Heart right ventricle (tissue), 16 donors: Measurements from ENCODE around the gene CGREF1. TPM values are rescaled to one million over a fixed set of nuclear protein-coding genes. Genes with fewer than 3 reads are reported as not detected.

Experiments used
- ATAC-seq, 8 donors: fragments of 200-7000 bp; cut with Tn5 transposase; one replicate each; pipeline ENCODE4 v1.9.1; 2020; ENCODE audit warnings: mild to moderate bottlenecking in 8 of 8, moderate library complexity in 8 of 8, moderate number of reproducible peaks in 1 of 8
- DNase-seq, 2 donors: peaks; one replicate each; pipeline ENCODE4 v3.0.0-alpha.2; 2020
- H3K27ac ChIP-seq, 10 donors: fragments of 200-600 bp; sonication (generic) in 2 of 10; one replicate each; pipeline versions ENCODE4 v1.5.0 to v1.8.0; 2020 to 2022; ENCODE audit warnings: mild to moderate bottlenecking in 3 of 10
- H3K27me3 ChIP-seq, 7 donors: fragments of 200-600 bp; one replicate each; pipeline ENCODE4 v1.8.0; 2021 to 2022; ENCODE audit warnings: mild to moderate bottlenecking in 2 of 7
- H3K36me3 ChIP-seq, 9 donors: fragments of 200-600 bp; sonication (generic) in 1 of 9; one replicate each; pipeline versions ENCODE4 v1.5.0 to v1.8.0; 2020 to 2022; ENCODE audit warnings: mild to moderate bottlenecking in 2 of 9
- H3K4me1 ChIP-seq, 9 donors: fragments of 200-600 bp; sonication (generic) in 1 of 9; one replicate each; pipeline versions ENCODE4 v1.5.0 to v1.8.0; 2020 to 2022; ENCODE audit warnings: mild to moderate bottlenecking in 4 of 9
- H3K4me3 ChIP-seq, 10 donors: fragments of 200-600 bp; sonication (generic) in 2 of 10; one replicate each; pipeline versions ENCODE4 v1.5.0 to v1.8.0; 2020 to 2022; ENCODE audit warnings: mild to moderate bottlenecking in 7 of 10, moderate library complexity in 2 of 10
- H3K9me3 ChIP-seq, 11 donors: fragments of 200-600 bp in 10 of 11; sonication (generic) in 2 of 11; one replicate each; pipeline versions ENCODE4 v1.5.0 to v1.8.0; 2013 to 2022; ENCODE audit warnings: mild to moderate bottlenecking in 2 of 11, control low read depth in 1 of 11, moderate library complexity in 1 of 11
- CTCF ChIP-seq, 9 donors: fragments of 200-600 bp; sonication (generic) in 2 of 9; IDR thresholded peaks; one replicate each; pipeline versions ENCODE4 v1.5.0 to v1.8.0; 2021 to 2022; ENCODE audit warnings: antibody characterized with exemption in 9 of 9, mild to moderate bottlenecking in 5 of 9, moderate library complexity in 1 of 9
- WGBS, 2 donors: extraction: QIAGEN DNeasy Blood & Tissue Kit; methylation state at CpG; one replicate each; pipeline ENCODE4 v1.1.7; 2013; ENCODE audit warnings: inconsistent platforms in 1 of 2; 5-methylcytosine and 5-hydroxymethylcytosine counted together
- intact Hi-C, 10 donors: fragments of 100-400 bp; cut with DNase I; formaldehyde crosslinking; loops; one replicate each; pipeline versions ENCODE4 v1.11.1 to v1.14.2; 2022
- polyA plus RNA-seq, 2 donors: library from polyadenylated mRNA; stranded (reverse); fragments of 200-250 nt; gene quantifications; one replicate each; pipeline ENCODE4 v1.2.3, GENCODE V29; 2013
- total RNA-seq, 10 donors: library from RNA; stranded (reverse); fragmentation: NEBNext Ultra II Directional in 3 of 10; extraction: Animal tissue kit (Norgen Biotek cat#: 25700) in 3 of 10; gene quantifications; one replicate each; pipeline versions ENCODE4 v1.2.1 to v1.2.4, GENCODE V29; 2021 to 2023
- donor health status: Arrhythmogenic right ventricular cardiomyopathy.
- donor health status: ischemic (EF 13 %, LVEDD 7.1; RV severe dilation, severe dysfunction).
- donor health status: healthy with polysubstance abuse.
- donor health status: DM: no; HTN: yes; CAD: no.
- donor health status: DM: no; HTN: no; CAD: no.
- donor health status: ischemic (EF 25% LVEDD 6.9; RV normal size, moderate dysfunction).
- donor health status: ischemic (EF 25% LVEDD 5.7; RV mildly dilated, moderate dysfunction).
- donor health status: healthy.
- donor health status: DM: yes; HTN: yes; CAD: no.
- donor health status: Ischemic cardiomyopathy.
- donor health status: ischemic (EF 35%, LVEDD 5.7; RV mildly dilated, moderate dysfunction).
- donor health status: nonischemic (EF 11% LVEDD 7.7; RV severe dilation, severe dysfunction).
- donor health status: DM: yes; HTN: yes; CAD: no.
- donor health status: PGD.
- donor health status: ischemic (EF 29% LVEDD 5.4; RV normal size, mild dysfunction).
- donor health status: nonischemic (EF 23%, LVEDD 6.1; RV moderate dilation, normal function).

Gene CGREF1
- total and polyA plus RNA-seq, 12 donors, result 0.21 to 1.2 (median 0.68) TPM

- H3K4me3 ChIP-seq, result no peak overlapping the region
- TF ChIP-seq CTCF (IDR thresholded peaks at IDR 0.05), result no peak
- no peak overlapping the region for H3K27ac ChIP-seq
- ATAC-seq (no peak), DNase-seq (no peak)
- H3K27me3 ChIP-seq, result no peaks in the 10 kb centered on the region
- no peaks in the 10 kb centered on the region for H3K36me3 ChIP-seq
- 75 to 95% methylated on average over 1 of the region's 1 CpG for WGBS, 2 donors
- intact Hi-C loops, result no loop called here
- H3K9me3 ChIP-seq, result no peaks in the 10 kb centered on the region
- H3K4me1 ChIP-seq, result no peaks in the 10 kb centered on the region
Measured at GRCh38 chr2:27143285-27143684, 24.4 kb upstream of the CGREF1 start.

GRCh38 chr2:27139310-27139709 lies 20.4 kb upstream of the CGREF1 start, which contains the start of gene PRR30:
Gene PRR30 (minus strand): TSS chr2:27139410. CDS start chr2:27138329, 1,081 bp downstream.
- H3K36me3 ChIP-seq, result no peaks in the 10 kb centered on the region
- H3K4me1 ChIP-seq, result peaks cover 0 to 5% (median 0%) of the 10 kb centered on the region in 9 donors
- ATAC-seq (no peak), DNase-seq (no peak)
- H3K4me3 ChIP-seq, result no peak within 1 kb of the TSS
- intact Hi-C loops, result no loop called here
- H3K9me3 ChIP-seq, result no peaks in the 10 kb centered on the region
- WGBS, 2 donors, result 70 to 76% methylated on average over 4 of the region's 4 CpGs
- no peak for TF ChIP-seq CTCF (IDR thresholded peaks at IDR 0.05)
- H3K27me3 ChIP-seq, result no peaks in the 10 kb centered on the region
- no peak within 1 kb of the TSS for H3K27ac ChIP-seq

GRCh38 chr2:27138111-27138510 lies 19.2 kb upstream of the CGREF1 start:
- ATAC-seq (no peak), DNase-seq (no peak)
- peaks cover 5 to 13% (median 8%) of the 10 kb centered on the region in 9 donors for H3K4me1 ChIP-seq
- intact Hi-C loops, result no loop called here
- peaks cover 0 to 2% (median 0%) of the 10 kb centered on the region in 9 donors for H3K36me3 ChIP-seq
- H3K27me3 ChIP-seq, result no peaks in the 10 kb centered on the region
- WGBS, 2 donors, result 85% methylated on average over 7 of the region's 7 CpGs
- no peak overlapping the region for H3K4me3 ChIP-seq
- H3K27ac ChIP-seq, result no peak overlapping the region
- H3K9me3 ChIP-seq, result no peaks in the 10 kb centered on the region
- no peak for TF ChIP-seq CTCF (IDR thresholded peaks at IDR 0.05)

GRCh38 chr2:27137322-27137935 lies 18.5 kb upstream of the CGREF1 start:
- TF ChIP-seq CTCF (IDR thresholded peaks at IDR 0.05), result no peak
- 92% methylated on average over 21 of the region's 21 CpGs for WGBS, 2 donors
- H3K27ac ChIP-seq, result no peak overlapping the region
- intact Hi-C loops, result no loop called here
- no peaks in the 10 kb centered on the region for H3K9me3 ChIP-seq
- peaks cover 0 to 9% (median 0%) of the 10 kb centered on the region in 9 donors for H3K36me3 ChIP-seq
- no peak for ATAC-seq
- no peak overlapping the region for H3K4me3 ChIP-seq
- no peak for DNase-seq
- H3K4me1 ChIP-seq, result peaks cover 5 to 19% (median 15%) of the 10 kb centered on the region in 9 donors
- H3K27me3 ChIP-seq, result no peaks in the 10 kb centered on the region
